Measurements from ENCODE around the gene POLR2H. TPM values are rescaled to one million over a fixed set of nuclear protein-coding genes. Genes with fewer than 3 reads are reported as not detected.

The POLR2H gene
- total RNA-seq, 1 experiment from 2014 or later: 169 TPM

DNA sequence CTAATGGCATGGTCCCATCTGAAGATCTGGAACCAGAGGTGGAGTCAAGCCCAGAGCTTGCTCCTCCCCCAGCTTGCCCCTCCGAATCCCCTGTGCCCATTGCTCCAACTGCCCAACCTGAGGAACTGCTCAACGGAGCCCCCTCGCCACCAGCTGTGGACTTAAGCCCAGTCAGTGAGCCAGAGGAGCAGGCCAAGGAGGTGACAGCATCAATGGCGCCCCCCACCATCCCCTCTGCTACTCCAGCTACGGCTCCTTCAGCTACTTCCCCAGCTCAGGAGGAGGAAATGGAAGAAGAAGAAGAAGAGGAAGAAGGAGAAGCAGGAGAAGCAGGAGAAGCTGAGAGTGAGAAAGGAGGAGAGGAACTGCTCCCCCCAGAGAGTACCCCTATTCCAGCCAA is 39.8 kb upstream of the POLR2H start:
- Histone ChIP-seq H3K4me3 (ENCODE audit: low read length) (no peak overlapping the region), H3K4me1 (ENCODE audit: low read length) (peaks cover 16% of the 10 kb centered on the region), H3K9me2 (replicated peaks; ENCODE audit: insufficient read depth, low read length) (no peaks in the 10 kb centered on the region), H3K4me2 (ENCODE audit: low read depth, low read length, poor library complexity, severe bottlenecking) (no peak overlapping the region), H3K79me2 (ENCODE audit: low read length) (peaks cover 80% of the 10 kb centered on the region), H3K9ac (ENCODE audit: low read length) (no peak overlapping the region), H3K9me3 (ENCODE audit: low read length) (no peaks in the 10 kb centered on the region), H4K20me1 (ENCODE audit: insufficient read depth, low read depth, low read length) (peaks cover 95% of the 10 kb centered on the region), H3K27ac (ENCODE audit: low read length) (no peak overlapping the region), H2AFZ (ENCODE audit: low read length) (no peak overlapping the region), H3K36me3 (ENCODE audit: insufficient read depth, low read length) (peaks cover 96% of the 10 kb centered on the region), H3K27me3 (ENCODE audit: low read length) (no peaks in the 10 kb centered on the region)
- no peak for DNase-seq

DNA sequence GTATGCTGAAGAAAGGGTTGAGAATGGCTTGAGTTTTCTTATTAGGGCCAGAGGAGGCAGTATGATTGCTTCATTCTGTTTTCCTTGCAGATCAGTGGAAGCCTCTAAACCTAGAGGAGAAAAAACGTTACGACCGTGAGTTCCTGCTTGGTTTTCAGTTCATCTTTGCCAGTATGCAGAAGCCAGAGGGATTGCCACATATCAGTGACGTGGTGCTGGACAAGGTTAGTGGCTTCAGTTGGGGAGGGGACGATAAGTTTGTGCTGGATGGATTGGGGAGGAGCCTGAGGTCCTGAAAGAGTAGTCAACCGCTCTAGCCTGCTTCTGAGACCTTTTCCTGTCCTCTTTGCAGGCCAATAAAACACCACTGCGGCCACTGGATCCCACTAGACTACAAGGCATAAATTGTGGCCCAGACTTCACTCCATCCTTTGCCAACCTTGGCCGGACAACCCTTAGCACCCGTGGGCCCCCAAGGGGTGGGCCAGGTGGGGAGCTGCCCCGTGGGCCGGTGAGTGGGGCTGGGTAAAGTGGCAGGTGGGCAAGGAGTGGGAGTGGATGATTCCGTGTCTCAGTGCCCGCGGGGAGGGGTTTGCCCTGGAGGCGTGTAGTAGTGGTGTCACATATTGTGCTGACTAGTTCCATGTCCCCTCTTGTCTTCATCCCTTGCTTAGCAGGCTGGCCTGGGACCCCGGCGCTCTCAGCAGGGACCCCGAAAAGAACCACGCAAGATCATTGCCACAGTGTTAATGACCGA is 38.6 kb upstream of the POLR2H start:
- Histone ChIP-seq H3K4me2 (ENCODE audit: low read depth, low read length, poor library complexity, severe bottlenecking) (no peak overlapping the region), H3K9ac (ENCODE audit: low read length) (no peak overlapping the region), H2AFZ (ENCODE audit: low read length) (no peak overlapping the region), H3K4me1 (ENCODE audit: low read length) (peaks cover 3% of the 10 kb centered on the region), H4K20me1 (ENCODE audit: insufficient read depth, low read depth, low read length) (peaks cover 89% of the 10 kb centered on the region), H3K9me3 (ENCODE audit: low read length) (no peaks in the 10 kb centered on the region), H3K27me3 (ENCODE audit: low read length) (no peaks in the 10 kb centered on the region), H3K79me2 (ENCODE audit: low read length) (peaks cover 68% of the 10 kb centered on the region), H3K4me3 (ENCODE audit: low read length) (no peak overlapping the region), H3K27ac (ENCODE audit: low read length) (no peak overlapping the region), H3K9me2 (replicated peaks; ENCODE audit: insufficient read depth, low read length) (no peaks in the 10 kb centered on the region), H3K36me3 (ENCODE audit: insufficient read depth, low read length) (peaks cover 96% of the 10 kb centered on the region)
- no peak for DNase-seq

- DNase-seq: no peak
- H4K20me1 ChIP-seq (ENCODE audit: insufficient read depth, low read depth, low read length): peaks cover 88% of the 10 kb centered on the region
- H3K27me3 ChIP-seq (ENCODE audit: low read length): no peaks in the 10 kb centered on the region
- peaks cover 95% of the 10 kb centered on the region for H3K36me3 ChIP-seq (ENCODE audit: insufficient read depth, low read length)
- H3K9ac ChIP-seq (ENCODE audit: low read length): no peak overlapping the region
- H3K4me3 ChIP-seq (ENCODE audit: low read length): no peak overlapping the region
- H3K4me1 ChIP-seq (ENCODE audit: low read length): no peaks in the 10 kb centered on the region
- no peak overlapping the region for H3K27ac ChIP-seq (ENCODE audit: low read length)
- H3K4me2 ChIP-seq (ENCODE audit: low read depth, low read length, poor library complexity, severe bottlenecking): no peak overlapping the region
- peaks cover 60% of the 10 kb centered on the region for H3K79me2 ChIP-seq (ENCODE audit: low read length)
- H3K9me2 ChIP-seq (replicated peaks; ENCODE audit: insufficient read depth, low read length): no peaks in the 10 kb centered on the region
- H2AFZ ChIP-seq (ENCODE audit: low read length): no peak overlapping the region
- H3K9me3 ChIP-seq (ENCODE audit: low read length): no peaks in the 10 kb centered on the region
Observed at GRCh38 chr3:184323696-184324095, 37.8 kb upstream of the POLR2H start.

- Histone ChIP-seq H3K4me1 (ENCODE audit: low read length) (no peaks in the 10 kb centered on the region), H3K4me2 (ENCODE audit: low read depth, low read length, poor library complexity, severe bottlenecking) (no peak overlapping the region), H3K4me3 (ENCODE audit: low read length) (no peak overlapping the region), H3K79me2 (ENCODE audit: low read length) (peaks cover 45% of the 10 kb centered on the region), H2AFZ (ENCODE audit: low read length) (no peak overlapping the region), H3K9me3 (ENCODE audit: low read length) (no peaks in the 10 kb centered on the region), H3K27ac (ENCODE audit: low read length) (no peak overlapping the region), H3K9me2 (replicated peaks; ENCODE audit: insufficient read depth, low read length) (no peaks in the 10 kb centered on the region), H3K27me3 (ENCODE audit: low read length) (no peaks in the 10 kb centered on the region), H4K20me1 (ENCODE audit: insufficient read depth, low read depth, low read length) (peaks cover 88% of the 10 kb centered on the region), H3K9ac (ENCODE audit: low read length) (no peak overlapping the region), H3K36me3 (ENCODE audit: insufficient read depth, low read length) (peaks cover 95% of the 10 kb centered on the region)
- no peak for DNase-seq
Observed at GRCh38 chr3:184325269-184325668, 36.2 kb upstream of the POLR2H start.

DNA sequence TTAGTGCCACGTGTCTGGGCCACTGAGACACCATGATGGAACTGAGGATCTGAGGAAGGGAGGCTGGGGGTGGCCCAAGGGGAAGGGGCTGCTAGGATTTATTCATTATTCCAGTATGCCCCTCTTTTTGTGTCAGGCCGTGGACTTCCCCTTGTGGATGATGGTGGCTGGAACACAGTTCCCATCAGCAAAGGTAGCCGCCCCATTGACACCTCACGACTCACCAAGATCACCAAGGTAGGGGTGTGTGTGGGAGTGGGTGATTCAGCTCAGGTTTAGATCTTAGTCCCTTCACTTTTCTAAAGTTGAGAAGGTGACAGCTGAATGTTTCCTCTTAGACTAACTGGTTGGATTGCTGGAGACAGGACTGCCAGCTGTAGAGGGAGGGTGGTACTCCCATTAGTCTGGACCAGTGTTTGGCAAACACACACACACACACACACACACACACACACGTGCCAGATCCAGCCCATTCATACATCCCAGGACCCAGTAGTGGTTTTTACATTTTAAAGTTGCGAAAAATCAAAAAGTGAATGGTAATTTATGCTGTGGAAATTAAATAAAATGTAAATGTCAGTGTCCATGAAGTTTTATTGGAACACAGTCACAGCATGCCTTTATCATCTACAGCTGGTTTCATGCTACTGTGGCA is 35.7 kb upstream of the POLR2H start:
- DNase-seq: no peak
- Histone ChIP-seq H3K36me3 (ENCODE audit: insufficient read depth, low read length) (peaks cover 92% of the 10 kb centered on the region), H4K20me1 (ENCODE audit: insufficient read depth, low read depth, low read length) (peaks cover 83% of the 10 kb centered on the region), H3K4me2 (ENCODE audit: low read depth, low read length, poor library complexity, severe bottlenecking) (no peak overlapping the region), H3K9ac (ENCODE audit: low read length) (no peak overlapping the region), H3K9me3 (ENCODE audit: low read length) (no peaks in the 10 kb centered on the region), H2AFZ (ENCODE audit: low read length) (no peak overlapping the region), H3K27me3 (ENCODE audit: low read length) (no peaks in the 10 kb centered on the region), H3K79me2 (ENCODE audit: low read length) (peaks cover 40% of the 10 kb centered on the region), H3K27ac (ENCODE audit: low read length) (no peak overlapping the region), H3K4me3 (ENCODE audit: low read length) (no peak overlapping the region), H3K4me1 (ENCODE audit: low read length) (no peaks in the 10 kb centered on the region), H3K9me2 (replicated peaks; ENCODE audit: insufficient read depth, low read length) (no peaks in the 10 kb centered on the region)

DNA sequence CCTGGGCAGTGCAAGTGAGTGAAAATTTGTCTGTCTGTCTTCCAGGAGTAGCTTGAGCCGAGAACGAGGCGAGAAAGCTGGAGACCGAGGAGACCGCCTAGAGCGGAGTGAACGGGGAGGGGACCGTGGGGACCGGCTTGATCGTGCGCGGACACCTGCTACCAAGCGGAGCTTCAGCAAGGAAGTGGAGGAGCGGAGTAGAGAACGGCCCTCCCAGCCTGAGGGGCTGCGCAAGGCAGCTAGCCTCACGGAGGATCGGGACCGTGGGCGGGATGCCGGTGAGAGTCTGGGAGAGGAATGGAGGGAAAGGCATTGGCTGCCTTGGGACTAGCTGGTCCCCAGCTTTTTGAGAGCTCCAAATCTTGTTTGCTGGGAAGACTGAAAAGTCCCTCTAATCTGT is 34.3 kb upstream of the POLR2H start:
- Histone ChIP-seq H3K9me2 (replicated peaks; ENCODE audit: insufficient read depth, low read length) (no peaks in the 10 kb centered on the region), H3K27ac (ENCODE audit: low read length) (no peak overlapping the region), H3K9me3 (ENCODE audit: low read length) (no peaks in the 10 kb centered on the region), H3K27me3 (ENCODE audit: low read length) (no peaks in the 10 kb centered on the region), H3K36me3 (ENCODE audit: insufficient read depth, low read length) (peaks cover 91% of the 10 kb centered on the region), H3K4me3 (ENCODE audit: low read length) (no peak overlapping the region), H3K9ac (ENCODE audit: low read length) (no peak overlapping the region), H3K4me2 (ENCODE audit: low read depth, low read length, poor library complexity, severe bottlenecking) (no peak overlapping the region), H3K79me2 (ENCODE audit: low read length) (peaks cover 27% of the 10 kb centered on the region), H2AFZ (ENCODE audit: low read length) (no peak overlapping the region), H3K4me1 (ENCODE audit: low read length) (no peaks in the 10 kb centered on the region), H4K20me1 (ENCODE audit: insufficient read depth, low read depth, low read length) (peaks cover 78% of the 10 kb centered on the region)
- no peak for DNase-seq

DNA sequence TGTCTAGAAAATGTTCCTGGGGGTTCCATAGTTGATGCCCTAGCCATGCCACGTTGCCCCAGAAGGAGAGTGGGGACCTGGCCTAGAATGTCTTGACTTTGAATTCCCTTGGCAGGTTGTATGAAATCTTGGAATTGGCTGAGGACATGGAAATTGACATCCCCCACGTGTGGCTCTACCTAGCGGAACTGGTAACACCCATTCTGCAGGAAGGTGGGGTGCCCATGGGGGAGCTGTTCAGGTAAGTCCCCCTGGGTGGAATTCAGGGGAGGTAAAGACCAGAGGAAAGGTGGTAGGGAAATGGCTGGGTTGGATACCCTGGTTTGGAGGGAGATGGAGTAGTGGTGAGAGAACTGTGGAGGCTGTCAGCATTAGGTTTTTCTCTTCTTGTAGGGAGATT is 33.0 kb upstream of the POLR2H start:
- Histone ChIP-seq H3K4me2 (ENCODE audit: low read depth, low read length, poor library complexity, severe bottlenecking) (no peak overlapping the region), H3K27ac (ENCODE audit: low read length) (no peak overlapping the region), H3K9me3 (ENCODE audit: low read length) (no peaks in the 10 kb centered on the region), H3K4me1 (ENCODE audit: low read length) (no peaks in the 10 kb centered on the region; the same call in 1 of the 2 replicates), H3K79me2 (ENCODE audit: low read length) (peaks cover 19% of the 10 kb centered on the region), H4K20me1 (ENCODE audit: insufficient read depth, low read depth, low read length) (peaks cover 78% of the 10 kb centered on the region), H3K36me3 (ENCODE audit: insufficient read depth, low read length) (peaks cover 87% of the 10 kb centered on the region), H3K9ac (ENCODE audit: low read length) (no peak overlapping the region), H3K4me3 (ENCODE audit: low read length) (no peak overlapping the region), H3K27me3 (ENCODE audit: low read length) (no peaks in the 10 kb centered on the region), H2AFZ (ENCODE audit: low read length) (no peak overlapping the region), H3K9me2 (replicated peaks; ENCODE audit: insufficient read depth, low read length) (no peaks in the 10 kb centered on the region)
- no peak for DNase-seq

DNA sequence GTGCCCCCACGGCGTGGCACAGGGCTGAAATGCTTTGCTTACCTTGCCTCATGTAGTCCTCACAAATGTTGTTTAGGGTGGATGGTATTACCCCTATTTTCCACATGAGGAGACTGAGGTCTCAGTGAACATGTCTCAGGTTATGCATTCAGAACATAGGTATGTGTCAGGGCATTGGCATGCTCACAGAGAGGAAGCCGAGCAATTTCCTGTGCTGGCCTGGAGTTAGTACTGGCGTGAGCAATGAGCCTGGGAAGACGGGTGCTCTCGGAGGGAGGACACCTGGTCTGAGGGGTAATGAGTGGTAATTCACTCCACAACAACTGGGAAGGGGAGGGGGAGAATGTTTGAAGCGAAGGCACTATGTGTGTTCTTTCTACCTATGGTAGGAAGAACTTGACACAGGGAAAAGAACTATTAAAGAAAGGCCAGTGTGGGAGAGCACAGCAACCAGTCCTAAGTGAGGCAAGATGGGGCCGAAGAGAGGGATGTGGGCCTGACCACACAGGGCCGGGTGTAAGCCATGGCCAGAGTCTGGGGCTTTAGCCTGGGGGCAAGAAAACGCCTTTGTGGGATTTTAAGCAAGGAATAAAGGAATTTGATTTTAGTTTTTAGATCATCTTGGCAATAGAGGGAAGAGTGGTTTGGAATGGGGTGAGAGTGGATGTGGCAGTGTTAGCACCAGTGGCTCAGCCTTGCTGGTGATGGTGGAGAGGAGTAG is 29.0 kb upstream of the POLR2H start:
- Histone ChIP-seq H3K4me1 (ENCODE audit: low read length) (peaks cover 23% of the 10 kb centered on the region), H3K9me2 (replicated peaks; ENCODE audit: insufficient read depth, low read length) (no peaks in the 10 kb centered on the region), H3K9me3 (ENCODE audit: low read length) (no peaks in the 10 kb centered on the region), H2AFZ (ENCODE audit: low read length) (no peak overlapping the region), H3K36me3 (ENCODE audit: insufficient read depth, low read length) (peaks cover 53% of the 10 kb centered on the region), H4K20me1 (ENCODE audit: insufficient read depth, low read depth, low read length) (peaks cover 60% of the 10 kb centered on the region), H3K4me2 (ENCODE audit: low read depth, low read length, poor library complexity, severe bottlenecking) (no peak overlapping the region), H3K9ac (ENCODE audit: low read length) (no peak overlapping the region), H3K79me2 (ENCODE audit: low read length) (peaks cover 14% of the 10 kb centered on the region), H3K27me3 (ENCODE audit: low read length) (no peaks in the 10 kb centered on the region), H3K4me3 (ENCODE audit: low read length) (no peak overlapping the region), H3K27ac (ENCODE audit: low read length) (no peak overlapping the region)
- no peak for DNase-seq

All from Karpas-422 (cell line).